Natural killer cell (primary cell): ENCODE measurements around the gene NUCKS1. TPM values are rescaled to one million over a fixed set of nuclear protein-coding genes. Genes with fewer than 3 reads are reported as not detected.

Source experiments
- ATAC-seq, 3 donors: fragments of 150-1000 bp in 2 of 3; fragments of 200-7000 bp in 1 of 3; cut with Tn5 transposase; 1 replicate in 1 of 3; 2 replicates in 2 of 3; pipeline ENCODE4 v1.10.0; 2021; ENCODE audit warnings: mild to moderate bottlenecking in 2 of 3, moderate library complexity in 2 of 3
- DNase-seq, 2 donors: peaks; one replicate each; pipeline versions ENCODE4 v3.0.0 to v3.0.0-alpha.2; 2013 to 2021; ENCODE audit warnings: mixed read lengths in 1 of 2
- H3K27ac ChIP-seq: one replicate; pipeline ENCODE4 v1.5.1; 2013; ENCODE audit warnings: mild to moderate bottlenecking, low read length
- H3K27me3 ChIP-seq: one replicate; pipeline ENCODE4 v1.6.1; 2013; ENCODE audit warnings: low read length; ENCODE audit not compliant: control insufficient read depth, insufficient read depth
- H3K36me3 ChIP-seq: one replicate; pipeline ENCODE4 v1.6.1; 2013; ENCODE audit warnings: low read length; ENCODE audit not compliant: control insufficient read depth, insufficient read depth
- H3K4me1 ChIP-seq: one replicate; pipeline ENCODE4 v1.6.1; 2013; ENCODE audit warnings: low read length; ENCODE audit not compliant: control insufficient read depth, insufficient read depth
- H3K4me3 ChIP-seq: one replicate; pipeline ENCODE4 v1.5.1; 2013; ENCODE audit warnings: low read length
- H3K9me3 ChIP-seq: one replicate; pipeline ENCODE4 v1.6.1; 2013; ENCODE audit warnings: low read length; ENCODE audit not compliant: control insufficient read depth, insufficient read depth
- H3K27ac Mint-ChIP-seq, 2 donors: one replicate each; pipeline ENCODE4 v1.8.0; 2022; ENCODE audit warnings: mild to moderate bottlenecking in 2 of 2, mixed read lengths in 2 of 2, moderate library complexity in 1 of 2
- H3K27me3 Mint-ChIP-seq, 2 donors: one replicate each; pipeline ENCODE4 v1.8.0; 2022; ENCODE audit warnings: low read depth in 2 of 2, mixed read lengths in 2 of 2
- H3K36me3 Mint-ChIP-seq: one replicate; pipeline ENCODE4 v1.8.0; 2022; ENCODE audit warnings: mixed read lengths
- H3K4me1 Mint-ChIP-seq, 2 donors: one replicate each; pipeline ENCODE4 v1.8.0; 2022; ENCODE audit warnings: mixed read lengths in 2 of 2
- H3K4me3 Mint-ChIP-seq: one replicate; pipeline ENCODE4 v1.8.0; 2022; ENCODE audit warnings: mild to moderate bottlenecking, moderate library complexity, mixed read lengths
- H3K9me3 Mint-ChIP-seq, 2 donors: one replicate each; pipeline ENCODE4 v1.8.0; 2022; ENCODE audit warnings: mixed read lengths in 2 of 2
- WGBS: methylation state at CpG from one replicate; pipeline ENCODE4 v1.1.7; 2013; ENCODE audit warnings: missing lambda C conversion rate; ENCODE audit not compliant: insufficient coverage; 5-methylcytosine and 5-hydroxymethylcytosine counted together
- intact Hi-C: fragments of 100-400 bp; cut with micrococcal nuclease; formaldehyde crosslinking; loops from one replicate; pipeline ENCODE4 v1.14.2; 2022
- total RNA-seq, 4 donors: library from RNA; stranded (reverse); fragments of 120-200 nt in 1 of 4; gene quantifications; one replicate each; pipeline versions ENCODE4 v1.2.3 to v1.2.4, GENCODE V29; 2013 to 2022
- TF ChIP-seq, protein P1 (sequence below): fragments of 200-600 bp; IDR thresholded peaks from one replicate; pipeline ENCODE4 v1.8.0; 2022; ENCODE audit warnings: antibody characterized with exemption

The NUCKS1 gene
- total RNA-seq = 100 to 1,000 TPM in 2 of 3 donors, 10 to 100 TPM in 1; 89.2 to 113 (median 103) TPM
- total RNA-seq (2013) = 140 TPM

- peaks cover 8% of the 10 kb centered on the region for H3K36me3 Mint-ChIP-seq
- no peaks in the 10 kb centered on the region for H3K9me3 Mint-ChIP-seq
- Histone ChIP-seq H3K36me3 (no peaks in the 10 kb centered on the region), H3K27me3 (no peaks in the 10 kb centered on the region), H3K9me3 (no peaks in the 10 kb centered on the region), H3K4me1 (peaks cover 7% of the 10 kb centered on the region), H3K27ac (peak within 1 kb of the TSS; percentile 86), H3K4me3 (peak within 1 kb of the TSS; percentile 70)
- TF ChIP-seq, protein P1, sequence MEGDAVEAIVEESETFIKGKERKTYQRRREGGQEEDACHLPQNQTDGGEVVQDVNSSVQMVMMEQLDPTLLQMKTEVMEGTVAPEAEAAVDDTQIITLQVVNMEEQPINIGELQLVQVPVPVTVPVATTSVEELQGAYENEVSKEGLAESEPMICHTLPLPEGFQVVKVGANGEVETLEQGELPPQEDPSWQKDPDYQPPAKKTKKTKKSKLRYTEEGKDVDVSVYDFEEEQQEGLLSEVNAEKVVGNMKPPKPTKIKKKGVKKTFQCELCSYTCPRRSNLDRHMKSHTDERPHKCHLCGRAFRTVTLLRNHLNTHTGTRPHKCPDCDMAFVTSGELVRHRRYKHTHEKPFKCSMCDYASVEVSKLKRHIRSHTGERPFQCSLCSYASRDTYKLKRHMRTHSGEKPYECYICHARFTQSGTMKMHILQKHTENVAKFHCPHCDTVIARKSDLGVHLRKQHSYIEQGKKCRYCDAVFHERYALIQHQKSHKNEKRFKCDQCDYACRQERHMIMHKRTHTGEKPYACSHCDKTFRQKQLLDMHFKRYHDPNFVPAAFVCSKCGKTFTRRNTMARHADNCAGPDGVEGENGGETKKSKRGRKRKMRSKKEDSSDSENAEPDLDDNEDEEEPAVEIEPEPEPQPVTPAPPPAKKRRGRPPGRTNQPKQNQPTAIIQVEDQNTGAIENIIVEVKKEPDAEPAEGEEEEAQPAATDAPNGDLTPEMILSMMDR = no peak
- DNase-seq (peak; percentile 93 to 99), ATAC-seq (peak; percentile 74 to 87 (median 77))
- peak within 1 kb of the TSS; percentile 100 for H3K4me3 Mint-ChIP-seq
- no peaks in the 10 kb centered on the region for H3K27me3 Mint-ChIP-seq
- under 1% methylated on average over 27 of the region's 27 CpGs for WGBS
- peaks cover 26 to 35% of the 10 kb centered on the region in 2 donors for H3K4me1 Mint-ChIP-seq
- intact Hi-C loops = loop anchor here (1.0 kb wide), 1 partner anchor 25 kb away; the partner anchor contains the start of gene RAB29
- peak within 1 kb of the TSS; percentile 90 to 97 for H3K27ac Mint-ChIP-seq
Measured at GRCh38 chr1:205750138-205751035, at the start of gene NUCKS1. NUCKS1 (minus strand) TSS chr1:205750182; CDS start chr1:205749973, 209 bp downstream.

- intact Hi-C loops = no loop called here
- no peak overlapping the region for H3K27ac ChIP-seq
- H3K4me3 ChIP-seq = no peak overlapping the region
- H3K27ac Mint-ChIP-seq = no peak overlapping the region
- H3K9me3 ChIP-seq = no peaks in the 10 kb centered on the region
- ATAC-seq = no peak
- peaks cover 46% of the 10 kb centered on the region for H3K36me3 ChIP-seq
- 95% methylated on average over 5 of the region's 5 CpGs for whole genome bisulfite sequencing
- no peak for DNase-seq
- H3K4me3 Mint-ChIP-seq = no peak overlapping the region
- no peaks in the 10 kb centered on the region for H3K9me3 Mint-ChIP-seq
- no peaks in the 10 kb centered on the region for H3K27me3 Mint-ChIP-seq
- TF ChIP-seq, protein P1 = no peak
- peaks cover 8 to 9% of the 10 kb centered on the region in 2 donors for H3K4me1 Mint-ChIP-seq
- H3K36me3 Mint-ChIP-seq = peaks cover 14% of the 10 kb centered on the region
- H3K4me1 ChIP-seq = no peaks in the 10 kb centered on the region
- no peaks in the 10 kb centered on the region for H3K27me3 ChIP-seq
Measured at GRCh38 chr1:205798577-205798976, 48.6 kb upstream of the NUCKS1 start.

DNA sequence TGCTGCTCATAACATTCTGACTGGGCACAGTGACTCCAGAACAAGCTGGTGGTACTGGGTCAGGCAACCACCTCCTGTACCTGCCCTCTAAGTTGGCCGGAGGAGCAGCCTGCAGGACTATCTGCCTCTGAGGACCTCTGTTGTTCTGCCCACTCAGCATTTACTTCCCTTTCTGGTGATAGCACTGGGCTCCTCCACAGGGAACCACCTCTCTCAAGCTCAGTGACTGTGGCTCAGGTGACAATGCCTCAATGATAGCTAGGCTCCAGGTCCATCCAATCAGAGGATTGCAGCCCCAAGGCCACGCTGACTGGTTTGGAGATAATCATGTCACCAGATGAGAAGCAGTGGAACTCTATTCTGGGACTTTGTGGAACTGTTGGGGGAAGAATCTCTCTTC, 47.2 kb upstream of the NUCKS1 start:
- ATAC-seq = no peak
- 100% methylated on average over 2 of the region's 2 CpGs for WGBS
- no peak overlapping the region for H3K27ac Mint-ChIP-seq

More for the DNA sequence above, 47.2 kb upstream of the NUCKS1 start:
- Mint-ChIP-seq H3K9me3 (no peaks in the 10 kb centered on the region), H3K4me3 (no peak overlapping the region), H3K27me3 (no peaks in the 10 kb centered on the region), H3K36me3 (peaks cover 24% of the 10 kb centered on the region), H3K4me1 (peaks cover 7% of the 10 kb centered on the region in 2 donors)
- TF ChIP-seq, protein P1 = no peak
- Histone ChIP-seq H3K36me3 (peaks cover 48% of the 10 kb centered on the region), H3K9me3 (no peaks in the 10 kb centered on the region), H3K27me3 (no peaks in the 10 kb centered on the region), H3K4me3 (no peak overlapping the region), H3K27ac (no peak overlapping the region), H3K4me1 (no peaks in the 10 kb centered on the region)
- intact Hi-C loops = no loop called here
- no peak for DNase-seq
